GM23248 (cell line): ENCODE data around the gene PPFIA4. TPM values are rescaled to one million over a fixed set of nuclear protein-coding genes. Genes with fewer than 3 reads are reported as not detected.

Experiments
- DNase-seq: peaks from one replicate; pipeline ENCODE4 v3.0.0-alpha.2; 2015
- H2AFZ ChIP-seq: fragments of 200-600 bp; sonication (generic); 2 replicates; pipeline ENCODE4 v1.6.1; 2016; ENCODE audit warnings: antibody characterized with exemption
- H3F3A ChIP-seq: fragments of 200-600 bp; sonication (generic); 2 replicates; pipeline ENCODE4 v1.6.1; 2016; ENCODE audit warnings: mild to moderate bottlenecking, antibody characterized with exemption, mixed run types; ENCODE audit not compliant: insufficient read depth
- H3K27ac ChIP-seq: fragments of 200-600 bp; sonication (generic); 2 replicates; pipeline ENCODE4 v1.5.1; 2016; ENCODE audit warnings: mild to moderate bottlenecking
- H3K27me3 ChIP-seq: fragments of 200-600 bp; sonication (generic); replicated peaks from 2 replicates; pipeline ENCODE4 v1.6.1; 2016; ENCODE audit warnings: mild to moderate bottlenecking; ENCODE audit not compliant: insufficient read depth
- H3K36me3 ChIP-seq: fragments of 200-600 bp; sonication (generic); 2 replicates; pipeline ENCODE4 v1.6.1; 2016; ENCODE audit warnings: low read depth, mild to moderate bottlenecking
- H3K4me1 ChIP-seq: fragments of 200-600 bp; sonication (generic); 2 replicates; pipeline ENCODE4 v1.6.1; 2016; ENCODE audit warnings: mild to moderate bottlenecking; ENCODE audit not compliant: insufficient read depth
- H3K4me2 ChIP-seq: fragments of 200-600 bp; sonication (generic); one replicate; pipeline ENCODE4 v1.6.1; 2016; ENCODE audit warnings: mild to moderate bottlenecking; ENCODE audit not compliant: unreplicated experiment
- H3K4me3 ChIP-seq: fragments of 200-600 bp; sonication (generic); 2 replicates; pipeline ENCODE4 v1.5.1; 2016; ENCODE audit warnings: mild to moderate bottlenecking
- H3K79me2 ChIP-seq: fragments of 200-600 bp; sonication (generic); 2 replicates; pipeline ENCODE4 v1.6.1; 2016; ENCODE audit warnings: mild to moderate bottlenecking; ENCODE audit not compliant: insufficient read depth
- H3K9ac ChIP-seq: fragments of 200-600 bp; sonication (generic); 2 replicates; pipeline ENCODE4 v1.6.1; 2016; ENCODE audit warnings: mild to moderate bottlenecking
- H3K9me2 ChIP-seq: fragments of 200-600 bp; sonication (generic); 2 replicates; pipeline ENCODE4 v1.6.1; 2016; ENCODE audit warnings: mixed run types, mild to moderate bottlenecking, moderate library complexity; ENCODE audit not compliant: insufficient read depth
- H3K9me3 ChIP-seq: fragments of 200-600 bp; sonication (generic); one replicate; pipeline ENCODE4 v1.6.1; 2017; ENCODE audit warnings: low read depth
- H4K20me1 ChIP-seq: fragments of 200-600 bp; sonication (generic); 2 replicates; pipeline ENCODE4 v1.6.0; 2016; ENCODE audit not compliant: insufficient read depth
- EZH2 ChIP-seq: fragments of 200-600 bp; sonication (generic); IDR thresholded peaks from 2 replicates; pipeline ENCODE4 v1.6.1; 2018; ENCODE audit warnings: antibody characterized with exemption, mild to moderate bottlenecking; ENCODE audit not compliant: insufficient read depth, poor library complexity, severe bottlenecking
- EZH2phosphoT487 ChIP-seq: fragments of 200-600 bp; sonication (generic); IDR thresholded peaks from 2 replicates; pipeline ENCODE4 v1.6.1; 2018; ENCODE audit warnings: antibody characterized with exemption, moderate library complexity, mild to moderate bottlenecking, low read depth; ENCODE audit not compliant: insufficient read depth
- WGBS, 2 experiments: methylation state at CpG; one replicate each; pipeline ENCODE4 v1.1.6; 2015 to 2017; ENCODE audit warnings: low lambda C conversion rate in 2 of 2, low coverage in 1 of 2; ENCODE audit errors: missing lambda C conversion rate in 2 of 2; 5-methylcytosine and 5-hydroxymethylcytosine counted together
- in situ Hi-C: fragments of 300-500 bp; cut with MboI; formaldehyde crosslinking; loops from 2 replicates; pipeline ENCODE4 v1.15.0; 2020
- polyA plus RNA-seq: library from polyadenylated mRNA; unstranded; fragments of >200 nt; fragmentation: Nextera tagmentation; extraction: Ambion mirVana; gene quantifications from 2 replicates; pipeline ENCODE4 v1.2.1, GENCODE V29; 2016
- total RNA-seq: library from RNA; depleted of rRNA; stranded (reverse); fragments of >200 nt; shearing (Covaris generic); gene quantifications from 2 replicates; pipeline ENCODE4 v1.2.3, GENCODE V29; 2014

The PPFIA4 gene
- total and polyA plus RNA-seq, 2 experiments from 2014 or later: 4.9 to 13.6 TPM

GRCh38 chr1:203054642-203055041, 28.4 kb downstream of the PPFIA4 start:
- Histone ChIP-seq H3K79me2 (no peaks in the 10 kb centered on the region), H3K9me2 (no peaks in the 10 kb centered on the region), H2AFZ (no peak overlapping the region), H3K9ac (no peak overlapping the region), H3K27me3 (no peaks in the 10 kb centered on the region), H3K4me2 (no peak overlapping the region), H3K4me1 (peaks cover 17% of the 10 kb centered on the region), H3K4me3 (no peak overlapping the region), H4K20me1 (no peaks in the 10 kb centered on the region), H3K27ac (no peak overlapping the region), H3K36me3 (no peaks in the 10 kb centered on the region; the same call in 1 of the 2 replicates), H3K9me3 (no peaks in the 10 kb centered on the region), H3F3A (peaks cover 26% of the 10 kb centered on the region)
- in situ Hi-C loops: no loop called here
- DNase-seq: no peak
- WGBS, 2 experiments: 88 to 92% methylated on average over 5 of the region's 5 CpGs
- TF ChIP-seq EZH2phosphoT487 (no peak), EZH2 (no peak)

GRCh38 chr1:203055161-203055799, 29.0 kb downstream of the PPFIA4 start:
- H3K27me3 ChIP-seq: no peaks in the 10 kb centered on the region
- H3K79me2 ChIP-seq: no peaks in the 10 kb centered on the region
- no peaks in the 10 kb centered on the region for H4K20me1 ChIP-seq
- H3K36me3 ChIP-seq: peaks cover 4% of the 10 kb centered on the region; the same call in 1 of the 2 replicates
- in situ Hi-C loops: no loop called here
- H3K4me3 ChIP-seq: no peak overlapping the region
- H3K9me3 ChIP-seq: no peaks in the 10 kb centered on the region
- TF ChIP-seq EZH2: no peak
- no peak for TF ChIP-seq EZH2phosphoT487
- DNase-seq: no peak
- H3K9me2 ChIP-seq: no peaks in the 10 kb centered on the region
- H3K27ac ChIP-seq: no peak overlapping the region
- H3K4me2 ChIP-seq: no peak overlapping the region
- peaks cover 17% of the 10 kb centered on the region for H3K4me1 ChIP-seq
- H3F3A ChIP-seq: peaks cover 26% of the 10 kb centered on the region
- 89 to 93% methylated on average over 23 to 24 of the region's 24 CpGs for WGBS, 2 experiments
- no peak overlapping the region for H3K9ac ChIP-seq
- no peak overlapping the region for H2AFZ ChIP-seq

GRCh38 chr1:203056012-203056411, 29.7 kb downstream of the PPFIA4 start:
- Histone ChIP-seq H3F3A (peaks cover 26% of the 10 kb centered on the region), H3K4me3 (no peak overlapping the region), H3K4me1 (peaks cover 17% of the 10 kb centered on the region), H3K79me2 (no peaks in the 10 kb centered on the region), H2AFZ (no peak overlapping the region), H3K9me3 (no peaks in the 10 kb centered on the region), H4K20me1 (no peaks in the 10 kb centered on the region), H3K36me3 (peaks cover 6% of the 10 kb centered on the region; the same call in 1 of the 2 replicates), H3K27me3 (no peaks in the 10 kb centered on the region), H3K9ac (no peak overlapping the region), H3K4me2 (no peak overlapping the region), H3K9me2 (no peaks in the 10 kb centered on the region), H3K27ac (no peak overlapping the region)
- 76 to 80% methylated on average over 7 of the region's 7 CpGs for WGBS, 2 experiments
- in situ Hi-C loops: no loop called here
- no peak for DNase-seq
- TF ChIP-seq EZH2phosphoT487 (no peak), EZH2 (no peak)

- Histone ChIP-seq H3K4me3 (no peak overlapping the region), H3K9me2 (no peaks in the 10 kb centered on the region), H3F3A (peaks cover 26% of the 10 kb centered on the region), H3K4me1 (peaks cover 17% of the 10 kb centered on the region), H2AFZ (no peak overlapping the region), H3K27ac (no peak overlapping the region), H3K79me2 (no peaks in the 10 kb centered on the region), H3K9me3 (no peaks in the 10 kb centered on the region), H3K27me3 (no peaks in the 10 kb centered on the region), H4K20me1 (no peaks in the 10 kb centered on the region), H3K36me3 (peaks cover 6% of the 10 kb centered on the region; the same call in 1 of the 2 replicates), H3K9ac (no peak overlapping the region), H3K4me2 (no peak overlapping the region)
- no peak for DNase-seq
- in situ Hi-C loops: no loop called here
- TF ChIP-seq EZH2 (no peak), EZH2phosphoT487 (no peak)
- 98% methylated on average over 6 of the region's 6 CpGs for WGBS, 2 experiments
These were observed 30.2 kb downstream of the PPFIA4 start for GRCh38 chr1:203056516-203056915.
